Fibroblast of peridontal ligament (primary cell): ENCODE results near the gene PHEX.

ENCODE experiments used
- DNase-seq: peaks from one replicate; pipeline ENCODE4 v3.0.0-alpha.2; 2010; ENCODE audit errors: extremely low read depth

PHEX gene

DNA sequence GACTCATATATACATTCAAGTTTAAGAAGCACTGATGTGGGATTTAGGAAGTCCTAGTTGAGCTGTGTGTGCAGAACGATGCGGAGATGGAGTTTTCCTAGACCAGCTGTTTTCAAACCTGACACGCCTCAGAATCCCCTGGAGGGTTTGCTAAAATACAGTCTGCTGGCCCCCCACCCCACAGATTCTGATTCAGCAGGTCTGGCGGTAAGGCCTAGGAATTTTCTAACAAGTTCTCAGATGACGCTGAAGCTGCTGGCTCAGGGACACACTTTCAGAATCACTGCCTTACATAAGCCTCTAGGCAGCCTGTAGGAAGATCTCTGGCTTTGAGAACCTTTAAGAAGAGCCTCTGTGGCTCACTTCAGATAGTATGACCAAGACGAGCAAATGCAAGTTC, 73.1 kb downstream of the PHEX start:
- DNase-seq = peak; percentile 63

DNA sequence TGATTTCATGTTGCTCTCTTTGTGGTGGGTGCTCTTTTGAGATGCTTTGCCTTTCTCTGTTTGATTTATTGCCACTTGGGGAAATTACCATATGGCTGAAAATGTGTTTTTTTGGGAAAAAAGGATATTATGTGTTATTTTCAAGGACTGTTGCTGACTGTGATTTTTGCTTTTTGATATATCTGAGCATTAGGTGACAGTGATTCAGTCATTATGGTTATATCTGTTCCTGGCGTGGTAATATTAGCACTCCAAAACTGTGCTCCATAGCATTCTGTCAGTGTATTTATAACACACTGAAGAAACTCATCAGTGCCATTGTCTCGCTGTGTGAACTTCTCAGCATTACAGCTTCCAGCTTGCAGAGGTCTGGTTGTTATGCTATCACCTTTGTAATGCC, 73.8 kb downstream of the PHEX start:
- no peak for DNase-seq

DNA sequence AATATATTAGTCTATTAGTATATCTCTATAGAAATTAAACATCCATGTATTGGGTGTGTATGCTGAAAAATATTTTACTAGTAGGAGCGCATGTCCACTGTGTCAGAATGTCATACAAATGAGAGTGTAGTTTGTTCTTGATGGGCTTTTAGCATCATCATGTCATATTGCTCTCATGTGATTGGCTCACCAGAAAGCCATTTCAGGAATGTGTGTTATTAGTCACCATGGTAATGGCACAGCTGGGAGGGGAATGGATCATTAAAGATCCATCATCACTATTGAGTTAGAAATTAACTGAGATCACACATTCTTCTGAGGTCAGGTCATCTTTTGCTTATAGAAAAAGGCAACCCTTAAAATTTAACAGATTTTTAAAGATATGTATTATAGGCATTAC, 77.3 kb downstream of the PHEX start:
- peak; percentile 34 for DNase-seq

DNA sequence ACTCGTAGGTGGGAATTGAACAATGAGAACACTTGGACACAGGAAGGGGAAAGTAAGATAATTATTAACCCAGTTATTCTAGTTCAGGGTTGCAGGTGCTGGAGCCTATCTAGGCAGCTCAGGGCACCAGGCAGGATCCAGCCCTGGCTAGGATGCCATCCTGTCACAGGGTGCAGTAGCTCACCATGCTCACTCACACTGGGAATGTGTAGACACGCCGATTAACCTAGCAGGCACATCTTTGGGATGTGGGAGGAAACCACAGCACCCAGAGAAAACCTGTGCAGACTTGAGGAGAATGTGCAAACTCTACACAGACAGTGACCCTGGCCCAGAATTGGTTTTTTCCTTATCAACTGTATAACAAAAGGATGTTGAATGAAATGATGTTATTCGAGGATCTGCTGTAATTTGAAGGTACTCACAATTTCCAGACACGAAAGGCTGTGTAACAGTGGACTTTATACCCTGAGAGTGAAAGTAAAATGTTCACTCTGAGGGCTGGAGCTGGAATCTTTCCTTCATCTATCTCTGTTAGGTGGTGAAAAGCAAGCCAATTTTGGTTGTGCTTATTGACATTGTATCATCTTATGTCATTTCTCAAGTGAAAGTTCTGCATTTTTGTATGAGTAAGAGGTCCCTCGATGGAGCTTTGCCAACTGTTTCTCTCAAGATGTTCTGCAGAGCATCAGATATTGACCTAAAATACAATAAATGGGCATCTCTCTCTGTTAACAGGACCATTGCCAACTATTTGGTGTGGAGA, 78.8 kb downstream of the PHEX start:
- DNase-seq = peak; percentile 40

DNA sequence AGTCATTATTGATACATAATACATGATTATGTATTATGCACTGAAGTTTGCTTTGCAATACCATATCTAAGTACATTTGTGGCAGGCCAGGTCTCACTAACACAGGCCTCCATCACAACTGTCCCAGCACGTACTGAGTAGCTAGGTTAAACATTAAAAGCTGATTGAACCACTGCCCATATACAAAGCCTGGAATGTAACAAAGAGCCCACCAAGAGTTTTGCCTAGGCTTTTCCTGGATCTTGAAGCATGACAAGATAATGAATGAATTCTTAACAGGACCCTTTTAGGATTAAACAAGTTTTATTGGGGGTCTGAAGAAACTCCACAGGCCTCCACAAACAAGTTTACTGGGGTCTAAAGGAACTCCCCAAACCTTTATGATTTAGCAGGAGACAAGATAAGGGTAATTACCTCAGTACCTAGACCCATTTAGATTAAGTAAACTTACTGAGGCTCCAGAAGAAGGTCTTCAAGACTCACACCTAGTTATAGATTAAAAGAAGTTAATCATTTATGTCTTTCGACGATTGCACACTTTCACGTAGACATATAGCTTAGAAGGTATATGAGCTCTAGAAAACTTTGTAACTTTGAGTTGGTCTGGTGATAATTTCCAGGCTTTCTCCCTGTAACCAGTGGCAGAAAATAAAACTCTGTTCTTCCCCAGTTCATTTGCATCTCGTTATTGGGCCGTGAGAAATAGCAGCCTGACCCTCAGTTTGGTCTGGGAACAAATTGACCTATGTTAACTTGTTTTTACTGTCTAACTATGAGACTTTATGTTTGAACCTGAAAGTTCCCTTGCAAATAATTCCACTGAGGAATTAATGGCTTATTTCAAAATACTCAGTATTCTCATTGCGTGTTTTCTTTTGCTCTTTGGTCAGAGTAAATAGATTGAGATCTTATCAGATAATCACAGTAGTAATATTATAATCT, 84.8 kb downstream of the PHEX start:
- no peak for DNase-seq

DNA sequence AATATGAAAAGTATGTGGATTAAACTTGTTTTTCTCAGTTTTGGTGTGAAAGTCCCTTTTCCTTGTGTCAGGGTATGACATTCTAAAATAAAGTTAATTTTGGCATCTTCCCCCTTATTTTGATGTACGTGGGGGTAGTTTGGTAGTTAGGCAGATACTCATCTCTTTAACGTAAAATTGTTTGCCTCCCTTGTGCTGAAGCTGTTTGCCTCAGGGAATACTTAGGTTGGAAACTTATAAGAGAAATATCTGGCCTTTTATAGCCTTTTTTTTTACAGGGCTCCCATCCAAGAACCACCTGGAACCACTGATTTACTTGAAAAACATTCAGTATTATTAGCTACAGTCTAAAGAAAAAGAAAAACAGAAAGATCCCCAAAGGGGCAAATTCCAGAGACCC, 85.5 kb downstream of the PHEX start:
- DNase-seq = no peak

DNA sequence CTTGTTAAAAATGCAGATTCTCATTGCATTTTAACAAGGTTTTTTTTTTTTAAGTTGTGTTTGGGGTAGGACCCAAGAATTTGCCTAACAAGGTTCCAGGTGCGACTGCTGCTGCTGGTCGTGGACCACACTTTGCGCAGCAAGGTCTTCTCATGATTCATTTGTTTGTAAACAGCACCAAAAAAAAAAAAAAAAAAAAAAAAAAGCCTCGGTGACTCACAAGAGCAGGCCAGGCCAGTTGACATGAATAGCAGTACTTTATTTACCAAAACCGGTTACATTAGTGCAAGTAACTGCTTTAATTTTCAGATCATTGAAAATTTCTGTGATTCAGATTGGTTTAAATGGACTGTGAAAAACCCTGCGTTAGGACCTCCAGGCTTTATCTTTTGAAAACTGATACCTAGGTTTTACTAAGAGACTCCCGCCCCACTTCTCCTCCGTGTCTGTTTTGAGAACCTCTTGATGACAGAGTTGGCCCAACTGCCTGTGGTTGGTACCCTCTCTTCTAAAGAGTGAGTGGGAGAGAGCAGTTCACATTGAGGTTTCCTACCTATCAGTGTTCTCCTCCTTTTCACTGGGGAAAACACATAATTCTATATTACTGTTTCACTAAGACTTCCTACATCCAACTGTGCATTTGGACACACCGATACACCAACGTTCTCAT, 86.2 kb downstream of the PHEX start:
- no peak for DNase-seq

DNA sequence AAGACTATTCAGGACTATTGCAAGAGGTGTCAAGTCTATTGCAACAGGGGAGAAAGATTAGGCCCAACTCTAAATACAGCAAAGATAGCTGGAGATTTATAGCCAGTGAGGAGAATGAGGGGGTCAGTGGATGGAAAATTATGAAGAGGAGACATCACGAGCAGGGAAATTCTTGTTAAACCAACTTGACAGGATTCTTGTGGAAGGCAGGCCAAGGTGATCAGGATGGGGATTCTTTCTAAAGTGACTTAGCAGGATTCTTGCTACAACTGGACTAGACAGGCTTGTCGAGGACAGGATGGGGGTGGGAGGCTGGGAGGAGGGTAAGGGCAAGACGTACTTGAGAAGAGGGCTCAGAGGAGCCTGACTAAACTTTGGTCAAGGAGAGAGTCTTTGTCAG, 89.0 kb downstream of the PHEX start:
- no peak for DNase-seq

DNA sequence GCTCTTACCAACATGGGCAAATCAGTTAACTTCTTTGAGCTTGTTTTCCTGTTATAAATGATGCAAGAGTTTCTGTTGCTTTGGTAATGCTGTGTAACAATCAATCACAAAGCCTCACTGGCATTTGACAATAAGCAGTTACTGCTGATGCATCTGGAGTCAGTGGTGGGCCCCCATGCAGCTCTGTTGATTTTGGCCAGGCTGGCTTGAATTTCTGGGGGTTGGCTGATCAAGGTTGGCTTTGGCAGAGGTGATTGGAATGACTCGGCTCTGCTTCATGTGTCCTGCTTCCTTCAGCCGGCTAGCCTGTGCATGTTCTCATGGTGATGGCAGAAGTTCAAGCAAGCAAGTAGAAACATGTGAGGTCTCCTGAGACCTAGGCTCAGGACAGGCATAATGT, 90.4 kb downstream of the PHEX start:
- DNase-seq = peak; percentile 91

DNA sequence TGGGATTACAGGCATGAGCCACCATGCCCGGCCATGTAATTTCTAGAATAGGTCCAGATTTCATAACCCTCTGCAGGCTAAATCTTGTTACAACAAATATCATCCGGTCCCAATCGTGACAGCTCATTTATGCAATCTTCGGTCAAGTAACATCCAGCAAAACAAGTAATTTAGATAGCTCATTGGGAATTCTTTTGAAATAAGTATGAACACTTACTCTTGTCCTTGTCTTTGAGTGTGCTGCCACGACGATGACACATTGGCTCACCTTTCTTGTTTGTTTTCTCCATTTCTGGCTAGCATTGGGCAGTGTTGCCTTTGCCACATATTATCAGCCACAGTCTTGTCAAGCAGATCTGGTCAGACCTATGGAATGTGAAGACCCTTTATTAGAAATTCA, 92.0 kb downstream of the PHEX start:
- no peak for DNase-seq

DNA sequence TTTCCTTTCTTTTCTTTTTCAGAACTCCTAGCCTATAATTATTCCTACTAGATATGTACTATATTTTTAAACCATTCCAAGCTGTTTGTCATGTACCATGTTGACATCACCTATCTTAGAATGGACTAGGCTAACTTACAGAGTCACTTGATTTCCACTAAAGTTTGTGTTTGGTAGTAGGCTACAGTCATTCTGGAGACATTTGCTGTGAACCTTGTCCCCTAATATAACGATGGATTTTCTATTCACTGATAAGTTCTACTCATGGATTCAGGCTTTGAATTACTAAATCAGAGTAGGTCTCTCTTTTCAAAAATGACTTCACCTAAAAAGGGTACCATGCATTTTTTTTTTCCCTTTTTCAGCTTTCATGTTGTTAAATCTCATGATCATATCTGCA, 93.4 kb downstream of the PHEX start:
- DNase-seq = no peak

DNA sequence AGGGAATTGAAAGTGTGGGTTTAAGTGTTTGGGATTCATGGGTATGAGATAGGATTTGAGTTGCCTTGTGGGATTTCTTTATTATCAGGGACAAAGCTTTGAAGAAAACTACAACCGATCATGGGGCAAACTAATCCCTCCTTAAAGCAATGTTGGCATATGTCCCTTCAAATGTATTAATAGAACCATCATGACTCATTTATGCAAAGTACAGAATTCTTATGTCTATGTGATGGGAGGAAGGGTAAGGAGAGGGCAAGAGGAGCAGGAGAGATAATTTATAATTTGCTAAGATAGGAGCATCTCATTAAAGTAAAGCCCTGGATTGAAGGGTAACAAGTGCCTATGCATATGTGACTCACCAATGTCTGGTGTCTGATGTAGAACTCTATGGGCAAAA, 94.2 kb downstream of the PHEX start:
- no peak for DNase-seq

DNA sequence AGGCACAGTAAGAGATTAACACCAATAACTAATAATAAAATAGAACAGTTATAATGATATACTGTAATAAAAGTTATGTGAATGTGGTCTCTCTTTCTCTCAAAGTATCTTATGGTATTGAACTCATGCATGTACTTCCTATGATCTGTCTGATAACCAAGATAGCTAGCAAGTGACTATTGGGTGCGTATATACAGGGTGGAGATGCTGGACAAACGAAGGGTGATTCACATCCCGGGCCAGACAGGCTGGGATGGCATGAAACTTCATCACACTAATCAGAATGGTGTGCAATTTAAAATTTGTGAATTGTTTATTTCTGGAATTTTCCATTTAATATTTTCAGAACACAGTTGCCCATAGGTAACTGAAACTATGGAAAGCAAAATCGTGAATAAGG, 96.8 kb downstream of the PHEX start:
- no peak for DNase-seq

DNA sequence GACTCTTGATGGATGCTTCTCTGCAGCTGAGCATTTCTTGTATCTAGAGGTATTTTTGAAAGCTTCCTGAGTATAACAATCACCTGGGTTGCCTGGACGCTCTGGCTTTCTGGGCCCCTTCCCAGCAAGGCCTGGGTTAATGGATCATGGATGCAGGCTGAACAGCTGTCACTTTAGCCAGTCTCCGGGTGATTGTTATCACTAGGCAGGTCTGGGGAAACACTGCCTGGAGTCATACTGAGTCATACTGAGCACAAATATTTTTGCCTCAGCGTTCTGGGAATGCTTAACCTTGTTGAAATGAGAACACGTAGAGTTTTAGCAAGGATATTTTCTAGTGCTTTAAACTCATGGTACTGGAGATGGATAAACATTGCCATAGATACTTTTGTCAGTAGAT, 102.6 kb downstream of the PHEX start:
- peak; percentile 62 for DNase-seq

DNA sequence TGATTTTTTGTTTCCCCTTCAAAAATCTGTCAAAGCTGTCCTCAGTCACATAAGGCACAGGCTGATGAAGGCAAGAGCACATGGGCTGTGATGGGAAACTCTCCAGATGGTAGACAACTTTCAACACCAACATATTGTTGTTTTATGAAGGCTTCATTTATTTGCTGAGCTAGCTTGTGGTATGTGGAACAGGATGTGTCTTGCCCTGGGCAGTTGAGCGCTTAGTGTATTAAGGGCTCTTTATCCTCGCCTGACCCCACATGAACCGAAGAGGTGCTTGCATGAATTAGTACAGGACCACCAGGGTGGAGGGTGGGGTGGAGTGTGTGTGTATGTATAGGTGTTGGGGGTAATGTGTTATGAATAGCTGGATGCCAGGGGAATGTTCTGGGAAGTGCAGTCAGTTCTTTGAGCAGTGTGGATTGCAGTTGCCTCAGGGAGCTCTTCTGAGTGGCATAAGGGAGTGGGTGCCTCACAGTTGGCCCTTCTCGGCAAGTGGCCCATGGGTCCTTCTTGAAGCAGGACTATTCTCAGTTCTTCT, 103.1 kb downstream of the PHEX start:
- no peak for DNase-seq

DNA sequence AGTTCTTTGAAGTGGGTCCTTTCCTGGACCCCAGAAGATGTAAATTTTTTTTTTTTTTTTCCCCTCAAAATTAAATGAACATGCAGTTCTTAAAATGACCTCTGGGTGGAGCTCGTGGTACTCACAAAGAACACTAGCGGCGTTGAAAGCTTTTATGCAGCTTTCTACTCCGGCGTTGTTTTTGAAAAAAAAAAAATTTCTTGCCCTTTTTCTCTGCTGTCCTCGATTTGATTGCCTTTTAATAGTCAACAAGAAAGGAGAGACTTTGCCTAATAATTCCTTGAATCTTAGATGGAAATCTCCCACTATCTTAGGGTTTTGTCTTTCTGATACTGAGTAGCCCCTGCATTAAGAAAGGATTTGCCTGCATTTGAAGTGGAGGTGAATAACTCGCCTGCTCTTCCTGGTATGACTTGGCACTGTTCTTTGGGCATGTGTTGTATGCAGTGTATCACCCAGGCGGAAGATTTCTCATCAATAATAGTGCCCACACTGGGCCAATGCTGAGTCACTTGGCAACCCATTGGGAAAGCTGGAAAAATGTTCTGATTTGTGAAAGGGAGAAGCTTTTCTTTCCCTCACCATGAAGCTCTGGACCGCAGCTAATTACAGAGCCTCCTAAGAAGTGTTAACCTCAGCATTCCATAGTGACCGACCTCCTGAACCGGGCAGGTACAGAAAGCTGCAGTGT, 104.0 kb downstream of the PHEX start:
- peak; percentile 78 for DNase-seq

DNA sequence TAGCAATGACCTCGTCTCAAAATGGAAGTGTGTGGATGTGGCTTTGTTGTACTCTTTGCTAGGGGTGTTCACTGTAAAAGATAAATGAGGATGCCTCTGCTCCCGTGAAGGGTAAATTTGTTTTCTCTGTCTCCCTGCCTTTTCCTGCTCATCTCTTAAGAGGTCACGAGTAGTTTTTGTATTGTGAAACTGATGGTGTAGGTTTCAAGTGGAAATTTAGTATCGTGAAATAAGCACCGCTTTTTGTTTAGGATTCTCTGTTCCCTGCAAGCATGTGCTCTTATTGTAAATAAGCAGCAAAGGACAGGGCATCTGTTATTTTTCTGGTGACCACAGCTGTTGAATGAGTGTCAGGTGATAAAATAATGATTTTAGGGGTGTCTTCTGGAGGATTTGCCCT, 104.6 kb downstream of the PHEX start:
- no peak for DNase-seq

DNA sequence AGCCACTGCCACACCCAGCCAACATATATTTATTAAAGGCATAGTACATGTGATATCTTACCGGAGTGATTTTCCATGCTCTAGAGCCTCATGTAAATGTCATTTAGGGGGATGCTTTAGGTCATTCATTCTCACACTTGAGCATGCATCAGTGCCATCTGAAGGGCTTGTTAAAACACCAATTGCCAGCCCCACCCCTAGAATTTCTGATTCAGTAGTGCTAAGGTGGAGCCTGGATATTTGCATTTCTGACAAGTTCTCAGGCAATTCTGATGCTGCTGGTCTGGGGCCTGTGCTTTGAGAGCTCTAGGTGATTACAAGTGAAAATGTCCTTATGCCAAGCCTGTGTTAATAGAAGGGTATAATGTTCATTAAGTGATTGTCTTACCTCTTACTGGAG, 107.7 kb downstream of the PHEX start:
- DNase-seq = no peak

DNA sequence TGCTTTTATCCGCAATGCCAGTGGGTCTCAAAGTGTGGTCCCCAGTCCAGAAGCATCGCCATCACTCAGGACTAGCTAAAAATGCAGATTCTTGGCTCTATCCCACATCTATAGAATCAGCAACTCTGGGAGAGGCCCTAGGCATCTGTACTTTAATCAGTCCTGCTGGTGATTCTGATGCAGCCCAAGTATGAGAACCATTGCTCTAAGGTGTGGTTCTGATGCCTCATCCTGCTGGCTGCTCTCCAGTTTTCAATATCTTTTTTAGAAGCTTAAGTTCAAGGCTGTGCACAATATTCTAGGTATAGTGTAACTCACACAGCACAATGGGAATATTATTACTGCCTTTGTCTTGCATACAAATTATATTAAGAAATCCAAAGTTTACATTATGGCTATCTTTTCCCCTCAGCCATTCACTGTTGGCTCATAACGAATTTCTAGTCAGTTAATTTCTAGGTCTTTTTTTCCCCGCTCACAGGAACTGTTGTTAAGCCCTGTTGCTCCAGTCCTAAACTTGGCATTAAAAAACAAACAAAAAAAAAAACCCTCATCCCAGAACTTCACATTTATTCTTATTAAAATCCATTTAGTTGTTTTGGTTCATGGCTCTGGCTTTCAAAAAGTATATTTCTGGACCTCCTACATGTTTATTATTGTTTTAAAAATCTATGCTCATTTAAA, 109.1 kb downstream of the PHEX start:
- DNase-seq = no peak

DNA sequence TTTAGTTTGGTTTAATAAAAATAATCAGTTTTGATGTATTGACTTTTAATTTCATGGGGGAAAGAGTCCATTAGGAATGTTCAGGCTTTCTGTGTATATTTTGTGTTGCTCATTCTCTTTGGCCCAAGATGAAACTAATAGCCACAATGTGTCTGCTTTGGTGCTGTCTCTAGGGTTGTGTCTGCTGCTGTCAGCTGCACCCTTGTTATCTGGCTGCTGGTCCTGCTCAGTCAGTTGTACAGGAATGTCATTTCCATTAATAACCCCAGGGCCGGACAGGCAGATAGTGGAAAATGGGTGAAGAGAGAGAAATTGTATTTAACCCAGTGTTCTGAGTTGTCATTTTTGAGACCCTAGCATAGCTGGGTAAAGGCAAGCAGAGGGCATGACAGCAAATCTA, 115.1 kb downstream of the PHEX start:
- DNase-seq = no peak

DNA sequence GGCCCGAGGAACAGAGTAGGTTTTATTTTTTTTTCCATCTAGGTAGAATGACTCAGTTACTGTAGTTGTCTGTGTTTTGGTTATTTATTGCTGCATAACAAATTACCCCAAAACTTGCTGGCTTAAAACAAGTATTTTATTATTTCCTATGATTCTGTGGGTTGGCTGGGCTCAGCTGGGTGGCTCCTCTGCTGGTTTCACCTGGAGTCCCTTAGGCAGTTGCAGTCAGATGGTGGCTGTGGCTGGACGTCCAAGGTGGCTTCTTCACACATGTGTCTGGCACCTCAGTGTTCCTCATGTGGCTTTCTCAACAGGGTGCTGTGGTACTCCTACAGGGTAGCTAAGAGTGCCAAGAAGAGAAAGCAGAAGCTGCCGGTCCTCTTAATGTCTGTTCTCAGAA, 115.8 kb downstream of the PHEX start:
- DNase-seq = no peak
